Astrocyte (in vitro differentiated cells and primary cell): Measurements from ENCODE around the gene MFF. TPM values are rescaled to one million over a fixed set of nuclear protein-coding genes. Genes with fewer than 3 reads are reported as not detected.

Source experiments
- DNase-seq: peaks from one replicate; pipeline ENCODE4 v3.0.0-alpha.2; 2010; ENCODE audit warnings: low read depth
- FAIRE-seq: peaks from 2 replicates; lab custom pipeline; 2011; peaks lifted over from hg19 to GRCh38; lab: Jason Lieb, UNC
- H2AFZ ChIP-seq: 2 replicates; pipeline ENCODE4 v1.6.0; 2012; ENCODE audit warnings: low read depth, low read length, inconsistent platforms
- H3K27ac ChIP-seq: 2 replicates; pipeline ENCODE4 v1.5.1; 2011; ENCODE audit warnings: low read depth, low read length, inconsistent platforms
- H3K27me3 ChIP-seq: 2 replicates; pipeline ENCODE4 v1.6.0; 2011; ENCODE audit warnings: low read length, inconsistent platforms; ENCODE audit not compliant: insufficient read depth
- H3K36me3 ChIP-seq: 2 replicates; pipeline ENCODE4 v1.5.1; 2011; ENCODE audit warnings: low read length, inconsistent platforms; ENCODE audit not compliant: insufficient read depth
- H3K4me1 ChIP-seq: 2 replicates; pipeline ENCODE4 v1.5.1; 2011; ENCODE audit warnings: low read length, inconsistent platforms; ENCODE audit not compliant: insufficient read depth
- H3K4me2 ChIP-seq: 2 replicates; pipeline ENCODE4 v1.6.0; 2012; ENCODE audit warnings: low read length, inconsistent platforms
- H3K4me3 ChIP-seq: 2 replicates; pipeline ENCODE4 v1.5.1; 2011; ENCODE audit warnings: low read depth, mild to moderate bottlenecking, low read length, inconsistent platforms; ENCODE audit not compliant: insufficient read depth
- H3K79me2 ChIP-seq: 2 replicates; pipeline ENCODE4 v1.6.0; 2012; ENCODE audit warnings: mild to moderate bottlenecking, low read length, inconsistent platforms; ENCODE audit not compliant: insufficient read depth
- H3K9ac ChIP-seq: 2 replicates; pipeline ENCODE4 v1.6.0; 2012; ENCODE audit warnings: mild to moderate bottlenecking, low read length, inconsistent platforms
- H3K9me3 ChIP-seq: 2 replicates; pipeline ENCODE4 v1.5.1; 2012; ENCODE audit warnings: low read depth, mild to moderate bottlenecking, low read length, inconsistent platforms; ENCODE audit not compliant: insufficient read depth
- H4K20me1 ChIP-seq: 2 replicates; pipeline ENCODE4 v1.6.0; 2012; ENCODE audit warnings: low read length, inconsistent platforms; ENCODE audit not compliant: insufficient read depth
- H3K27ac Mint-ChIP-seq: one replicate; pipeline ENCODE4 v1.8.0; 2021; ENCODE audit warnings: mild to moderate bottlenecking, mixed read lengths; ENCODE audit not compliant: unreplicated experiment
- H3K27me3 Mint-ChIP-seq: one replicate; pipeline ENCODE4 v1.8.0; 2021; ENCODE audit warnings: low read depth, mixed read lengths; ENCODE audit not compliant: unreplicated experiment
- H3K36me3 Mint-ChIP-seq: one replicate; pipeline ENCODE4 v1.8.0; 2021; ENCODE audit warnings: low read depth, mixed read lengths; ENCODE audit not compliant: unreplicated experiment
- H3K4me1 Mint-ChIP-seq: one replicate; pipeline ENCODE4 v1.8.0; 2021; ENCODE audit warnings: low read depth, mixed read lengths; ENCODE audit not compliant: unreplicated experiment
- H3K4me3 Mint-ChIP-seq: one replicate; pipeline ENCODE4 v1.8.0; 2021; ENCODE audit warnings: mild to moderate bottlenecking, moderate library complexity, mixed read lengths; ENCODE audit not compliant: unreplicated experiment
- H3K9me3 Mint-ChIP-seq: one replicate; pipeline ENCODE4 v1.8.0; 2021; ENCODE audit warnings: mild to moderate bottlenecking, mixed read lengths; ENCODE audit not compliant: unreplicated experiment
- EZH2 ChIP-seq: IDR thresholded peaks from 2 replicates; pipeline ENCODE4 v1.6.1; 2012; ENCODE audit warnings: mild to moderate bottlenecking, low read length, inconsistent platforms; ENCODE audit not compliant: insufficient read depth
- total RNA-seq: library from RNA; stranded (reverse); gene quantifications from 2 replicates; pipeline ENCODE4 v1.2.1, GENCODE V29; 2021
- TF ChIP-seq, protein P1 (sequence below): IDR thresholded peaks from 2 replicates; pipeline ENCODE4 v1.5.1; 2011; ENCODE audit warnings: low read depth, mild to moderate bottlenecking, inconsistent platforms, low read length, moderate library complexity; ENCODE audit not compliant: insufficient read depth

Gene MFF
- total RNA-seq, 1 donor from 2014 or later: 51.6 TPM

DNA sequence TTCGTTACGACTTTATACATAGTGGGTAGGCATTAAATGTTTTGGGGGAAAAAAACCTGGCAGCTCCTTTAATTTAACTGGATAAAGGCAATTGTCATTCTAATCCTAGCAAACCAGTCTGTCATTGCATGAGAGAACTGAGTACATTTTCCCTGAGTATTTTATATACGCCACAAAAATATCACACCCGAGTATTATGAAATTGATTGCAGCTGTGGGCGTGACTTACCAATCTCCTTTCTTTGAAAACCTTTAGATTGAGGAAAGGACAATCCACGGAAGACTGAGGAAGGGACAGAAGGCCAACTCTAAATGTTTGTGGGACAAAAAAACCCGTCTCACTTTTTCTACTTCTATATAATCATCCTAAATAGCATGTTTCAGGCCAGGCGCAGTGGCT, 45.0 kb downstream of the MFF start:
- peak overlapping the region; percentile 67 for H3K27ac ChIP-seq
- H3K4me2 ChIP-seq: peak overlapping the region; percentile 73

GRCh38 chr2:227370791-227371312, 45.8 kb downstream of the MFF start:
- FAIRE-seq: peak; percentile 39
- peak overlapping the region; percentile 51 for H3K9ac ChIP-seq
- peak overlapping the region; percentile 73 for H3K4me2 ChIP-seq

More for the DNA sequence above, 45.0 kb downstream of the MFF start:
- H3K27me3 ChIP-seq: no peaks in the 10 kb centered on the region
- Mint-ChIP-seq H3K4me1 (peaks cover 4% of the 10 kb centered on the region), H3K36me3 (no peaks in the 10 kb centered on the region), H3K4me3 (no peak overlapping the region), H3K27me3 (no peaks in the 10 kb centered on the region), H3K27ac (peak overlapping the region; percentile 26), H3K9me3 (no peaks in the 10 kb centered on the region)
- FAIRE-seq (peak; percentile 63), DNase-seq (no peak)
- TF ChIP-seq, protein P1, sequence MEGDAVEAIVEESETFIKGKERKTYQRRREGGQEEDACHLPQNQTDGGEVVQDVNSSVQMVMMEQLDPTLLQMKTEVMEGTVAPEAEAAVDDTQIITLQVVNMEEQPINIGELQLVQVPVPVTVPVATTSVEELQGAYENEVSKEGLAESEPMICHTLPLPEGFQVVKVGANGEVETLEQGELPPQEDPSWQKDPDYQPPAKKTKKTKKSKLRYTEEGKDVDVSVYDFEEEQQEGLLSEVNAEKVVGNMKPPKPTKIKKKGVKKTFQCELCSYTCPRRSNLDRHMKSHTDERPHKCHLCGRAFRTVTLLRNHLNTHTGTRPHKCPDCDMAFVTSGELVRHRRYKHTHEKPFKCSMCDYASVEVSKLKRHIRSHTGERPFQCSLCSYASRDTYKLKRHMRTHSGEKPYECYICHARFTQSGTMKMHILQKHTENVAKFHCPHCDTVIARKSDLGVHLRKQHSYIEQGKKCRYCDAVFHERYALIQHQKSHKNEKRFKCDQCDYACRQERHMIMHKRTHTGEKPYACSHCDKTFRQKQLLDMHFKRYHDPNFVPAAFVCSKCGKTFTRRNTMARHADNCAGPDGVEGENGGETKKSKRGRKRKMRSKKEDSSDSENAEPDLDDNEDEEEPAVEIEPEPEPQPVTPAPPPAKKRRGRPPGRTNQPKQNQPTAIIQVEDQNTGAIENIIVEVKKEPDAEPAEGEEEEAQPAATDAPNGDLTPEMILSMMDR: no peak
- no peak for TF ChIP-seq EZH2
- no peak overlapping the region for H2AFZ ChIP-seq
- peak overlapping the region; percentile 51 for H3K9ac ChIP-seq
- H3K9me3 ChIP-seq: no peaks in the 10 kb centered on the region
- H3K4me1 ChIP-seq: peaks cover 22% of the 10 kb centered on the region
- H3K4me3 ChIP-seq: no peak overlapping the region
- H3K79me2 ChIP-seq: no peaks in the 10 kb centered on the region
- H3K36me3 ChIP-seq: no peaks in the 10 kb centered on the region
- no peaks in the 10 kb centered on the region for H4K20me1 ChIP-seq

DNA sequence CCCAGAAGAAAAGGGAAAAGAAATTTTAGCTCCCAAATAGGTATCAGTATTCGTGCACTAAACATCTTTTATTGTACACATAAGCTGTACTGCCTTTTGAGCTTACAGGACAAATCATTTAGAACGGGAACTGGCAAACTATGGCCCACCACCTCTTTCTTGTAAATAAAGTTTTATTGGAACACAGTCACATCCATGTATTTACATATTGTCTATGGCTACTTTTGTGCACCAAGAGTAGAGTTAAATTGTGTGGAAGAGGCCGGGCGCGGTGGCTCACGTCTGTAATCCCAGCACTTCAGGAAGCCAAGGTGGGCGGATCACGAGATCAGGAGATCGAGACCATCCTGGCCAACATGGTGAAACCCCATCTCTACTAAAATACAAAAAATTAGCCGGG, 48.3 kb downstream of the MFF start:
- no peaks in the 10 kb centered on the region for H3K27me3 ChIP-seq
- no peaks in the 10 kb centered on the region for H3K9me3 Mint-ChIP-seq
- H3K27ac ChIP-seq: no peak overlapping the region
- no peak overlapping the region for H3K27ac Mint-ChIP-seq
- H3K9me3 ChIP-seq: no peaks in the 10 kb centered on the region
- no peak for FAIRE-seq
- no peak overlapping the region for H3K4me3 ChIP-seq
- no peaks in the 10 kb centered on the region for H4K20me1 ChIP-seq
- no peak for TF ChIP-seq EZH2
- TF ChIP-seq, protein P1: no peak
- DNase-seq: no peak
- H2AFZ ChIP-seq: no peak overlapping the region
- H3K4me1 ChIP-seq: peaks cover 13% of the 10 kb centered on the region
- no peak overlapping the region for H3K9ac ChIP-seq
- H3K4me3 Mint-ChIP-seq: no peak overlapping the region
- no peaks in the 10 kb centered on the region for H3K36me3 Mint-ChIP-seq
- peaks cover 8% of the 10 kb centered on the region for H3K4me1 Mint-ChIP-seq
- no peaks in the 10 kb centered on the region for H3K36me3 ChIP-seq
- H3K27me3 Mint-ChIP-seq: no peaks in the 10 kb centered on the region
- no peak overlapping the region for H3K4me2 ChIP-seq
- H3K79me2 ChIP-seq: no peaks in the 10 kb centered on the region

More at GRCh38 chr2:227370791-227371312, 45.8 kb downstream of the MFF start:
- peak; percentile 94 for DNase-seq
- Mint-ChIP-seq H3K27me3 (no peaks in the 10 kb centered on the region), H3K9me3 (no peaks in the 10 kb centered on the region), H3K4me3 (no peak overlapping the region), H3K27ac (peak overlapping the region; percentile 84), H3K36me3 (no peaks in the 10 kb centered on the region), H3K4me1 (peaks cover 4% of the 10 kb centered on the region)
- no peaks in the 10 kb centered on the region for H3K27me3 ChIP-seq
- H3K79me2 ChIP-seq: no peaks in the 10 kb centered on the region
- TF ChIP-seq, protein P1: no peak
- TF ChIP-seq EZH2: no peak
- H3K27ac ChIP-seq: peak overlapping the region; percentile 67
- no peak overlapping the region for H2AFZ ChIP-seq
- peak overlapping the region; percentile 39 for H3K4me3 ChIP-seq
- H3K9me3 ChIP-seq: no peaks in the 10 kb centered on the region
- peaks cover 22% of the 10 kb centered on the region for H3K4me1 ChIP-seq
- H3K36me3 ChIP-seq: no peaks in the 10 kb centered on the region
- no peaks in the 10 kb centered on the region for H4K20me1 ChIP-seq
